ENCODE measurements around the gene FLYWCH1. TPM values are rescaled to one million over a fixed set of nuclear protein-coding genes. Genes with fewer than 3 reads are reported as not detected.
"Not testable (repeated sequence)": the region's sequence is repeated elsewhere in the genome, so short reads cannot be mapped to it uniquely, and the experiment has no call there.

FLYWCH1 gene
- total and polyA plus RNA-seq, 2 donors (not counting 1 experiment from before 2014, with no cell fraction given), result 12.0 to 58.5 TPM

- H3K9ac ChIP-seq (ENCODE audit: insufficient read depth, low read length), result not testable (repeated sequence)
Observed at GRCh38 chr16:2907084-2907753, 4.5 kb upstream of the FLYWCH1 start.

GRCh38 chr16:2910441-2910969 lies 1.2 kb upstream of the FLYWCH1 start:
- H3K79me2 ChIP-seq (ENCODE audit: control insufficient read depth, insufficient read depth, low read length), result peaks cover 11% of the 10 kb centered on the region
- peaks cover 4% of the 10 kb centered on the region for H3K36me3 ChIP-seq (ENCODE audit: control insufficient read depth, insufficient read depth, low read length)
- no peak overlapping the region for H3K4me3 ChIP-seq (replicated peaks in 1 of 4; ENCODE audit: control extremely low read depth in 1 of 4, insufficient read depth in 1 of 4, low read depth in 3 of 4, low read length in 4 of 4)
- H4K20me1 ChIP-seq (ENCODE audit: control insufficient read depth, extremely low read depth, insufficient read depth, low read length), result no peaks in the 10 kb centered on the region
- H3K27ac ChIP-seq (ENCODE audit: insufficient read depth, low read length), result no peak overlapping the region
- H3K4me1 ChIP-seq (ENCODE audit: control insufficient read depth, extremely low read depth, insufficient read depth, low read length), result peaks cover 6% of the 10 kb centered on the region
- H3K9me3 ChIP-seq (ENCODE audit: control insufficient read depth, insufficient read depth, low read depth, low read length), result no peaks in the 10 kb centered on the region
- H2AFZ ChIP-seq (ENCODE audit: low read length), result no peak overlapping the region
- no peak overlapping the region for H3K4me2 ChIP-seq (ENCODE audit: extremely low read depth, insufficient read depth, low read length)
- H3K9ac ChIP-seq (ENCODE audit: insufficient read depth, low read length), result no peak overlapping the region
- H3K27me3 ChIP-seq (ENCODE audit: control insufficient read depth, insufficient read depth, low read length), result no peaks in the 10 kb centered on the region
- DNase-seq (ENCODE audit: low read depth in 2 of 2), result peak; percentile 6 to 51
- no peak for TF ChIP-seq CTCF (conservative IDR thresholded peaks at IDR 0.05 in 1 of 2, IDR thresholded peaks at IDR 0.05 in 1 of 2; ENCODE audit: low read depth in 1 of 2, low read length in 2 of 2)
- TF ChIP-seq EZH2 (IDR thresholded peaks at IDR 0.05; ENCODE audit: low read length, missing control alignments), result no peak

More at GRCh38 chr16:2907084-2907753, 4.5 kb upstream of the FLYWCH1 start:
- H3K36me3 ChIP-seq (ENCODE audit: control insufficient read depth, insufficient read depth, low read length); H3K4me3 ChIP-seq (replicated peaks in 1 of 4; ENCODE audit: control extremely low read depth in 1 of 4, insufficient read depth in 1 of 4, low read depth in 3 of 4, low read length in 4 of 4); H3K79me2 ChIP-seq (ENCODE audit: control insufficient read depth, insufficient read depth, low read length); H3K27me3 ChIP-seq (ENCODE audit: control insufficient read depth, insufficient read depth, low read length); H2AFZ ChIP-seq (ENCODE audit: low read length); H3K27ac ChIP-seq (ENCODE audit: insufficient read depth, low read length); H3K4me2 ChIP-seq (ENCODE audit: extremely low read depth, insufficient read depth, low read length); H4K20me1 ChIP-seq (ENCODE audit: control insufficient read depth, extremely low read depth, insufficient read depth, low read length); H3K4me1 ChIP-seq (ENCODE audit: control insufficient read depth, extremely low read depth, insufficient read depth, low read length); H3K9me3 ChIP-seq (ENCODE audit: control insufficient read depth, insufficient read depth, low read depth, low read length): not testable (repeated sequence)
- peak; percentile 36 to 37 for TF ChIP-seq CTCF (conservative IDR thresholded peaks at IDR 0.05 in 1 of 2, IDR thresholded peaks at IDR 0.05 in 1 of 2; ENCODE audit: low read depth in 1 of 2, low read length in 2 of 2)
- peak; percentile 33 to 45 for DNase-seq (ENCODE audit: low read depth in 2 of 2)

- Histone ChIP-seq H3K9me3 (ENCODE audit: control insufficient read depth, insufficient read depth, low read depth, low read length) (no peaks in the 10 kb centered on the region), H3K4me2 (ENCODE audit: extremely low read depth, insufficient read depth, low read length) (peak overlapping the region; percentile 48), H2AFZ (ENCODE audit: low read length) (peak overlapping the region; percentile 73), H3K27ac (ENCODE audit: insufficient read depth, low read length) (peak overlapping the region; percentile 83), H3K9ac (ENCODE audit: insufficient read depth, low read length) (peak overlapping the region; percentile 83), H3K4me3 (replicated peaks in 1 of 4; ENCODE audit: control extremely low read depth in 1 of 4, insufficient read depth in 1 of 4, low read depth in 3 of 4, low read length in 4 of 4) (peak overlapping the region; percentile 69 to 94 (median 78)), H4K20me1 (ENCODE audit: control insufficient read depth, extremely low read depth, insufficient read depth, low read length) (no peaks in the 10 kb centered on the region), H3K27me3 (ENCODE audit: control insufficient read depth, insufficient read depth, low read length) (no peaks in the 10 kb centered on the region), H3K79me2 (ENCODE audit: control insufficient read depth, insufficient read depth, low read length) (peaks cover 11% of the 10 kb centered on the region), H3K36me3 (ENCODE audit: control insufficient read depth, insufficient read depth, low read length) (peaks cover 4% of the 10 kb centered on the region), H3K4me1 (ENCODE audit: control insufficient read depth, extremely low read depth, insufficient read depth, low read length) (peaks cover 3% of the 10 kb centered on the region)
- TF ChIP-seq EZH2 (IDR thresholded peaks at IDR 0.05; ENCODE audit: low read length, missing control alignments), result no peak
- no peak for TF ChIP-seq CTCF (conservative IDR thresholded peaks at IDR 0.05 in 1 of 2, IDR thresholded peaks at IDR 0.05 in 1 of 2; ENCODE audit: low read depth in 1 of 2, low read length in 2 of 2)
- DNase-seq (ENCODE audit: low read depth in 2 of 2), result peak; percentile 75 to 79
Observed at GRCh38 chr16:2912330-2913199, 834 bp downstream of the FLYWCH1 start.

Data from fibroblast of lung (primary cell).